Measurements from ENCODE around the gene ATG4C.
"Not testable (repeated sequence)": the region's sequence is repeated elsewhere in the genome, so short reads cannot be mapped to it uniquely, and the experiment has no call there.

The ATG4C gene

DNA sequence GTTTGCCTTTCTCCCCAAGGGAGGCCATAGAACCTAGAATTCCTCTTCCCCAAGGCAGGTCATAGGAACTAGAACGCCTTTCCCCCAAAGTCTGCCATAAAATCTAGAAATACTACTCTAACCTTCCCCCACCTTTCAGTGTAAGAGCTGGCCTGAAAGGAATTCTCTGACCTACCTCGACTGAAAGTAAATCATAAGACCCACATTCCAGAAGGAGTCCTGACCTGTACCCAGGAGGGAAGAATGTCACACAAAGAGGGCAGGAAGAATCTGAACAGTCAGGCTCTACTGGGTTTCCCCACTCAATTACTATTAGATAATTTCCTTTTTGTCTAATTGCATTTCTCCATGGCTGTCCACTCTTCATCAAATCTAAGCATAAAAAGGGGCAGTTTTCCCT is 5.7 kb upstream of the ATG4C start:
- no peak for DNase-seq

DNA sequence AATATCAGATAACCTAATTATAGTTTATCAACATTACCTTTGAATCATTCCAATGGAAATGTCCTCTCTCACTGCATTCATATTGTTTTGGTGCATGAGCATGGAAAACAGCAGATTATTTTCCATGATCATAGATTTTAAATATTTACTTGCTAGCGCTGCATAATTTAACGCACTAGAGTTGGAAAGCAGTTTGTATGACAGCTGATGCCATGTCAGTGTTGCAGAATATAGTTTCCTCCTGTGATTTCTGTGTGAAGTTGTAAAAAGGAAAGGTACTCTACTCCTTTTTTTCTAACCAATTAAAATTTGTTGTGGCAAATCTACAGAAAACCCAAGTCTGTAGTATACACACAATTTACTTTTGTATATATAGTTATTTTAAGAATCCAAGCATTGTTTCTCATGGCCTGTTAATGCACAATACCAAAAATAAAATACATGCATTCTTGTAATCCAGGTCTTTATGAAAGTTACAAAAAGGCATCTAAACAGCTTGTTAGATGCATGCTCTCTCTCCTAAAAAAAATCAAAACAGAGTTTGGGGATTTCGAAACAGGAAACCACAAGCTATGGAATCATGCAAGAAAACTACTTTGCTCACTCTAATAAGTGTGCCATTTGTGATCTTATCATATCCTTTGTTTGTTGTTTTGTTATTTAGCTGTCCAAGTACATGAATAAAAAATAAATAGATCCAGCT is 1.9 kb upstream of the ATG4C start:
- DNase-seq, result no peak

DNA sequence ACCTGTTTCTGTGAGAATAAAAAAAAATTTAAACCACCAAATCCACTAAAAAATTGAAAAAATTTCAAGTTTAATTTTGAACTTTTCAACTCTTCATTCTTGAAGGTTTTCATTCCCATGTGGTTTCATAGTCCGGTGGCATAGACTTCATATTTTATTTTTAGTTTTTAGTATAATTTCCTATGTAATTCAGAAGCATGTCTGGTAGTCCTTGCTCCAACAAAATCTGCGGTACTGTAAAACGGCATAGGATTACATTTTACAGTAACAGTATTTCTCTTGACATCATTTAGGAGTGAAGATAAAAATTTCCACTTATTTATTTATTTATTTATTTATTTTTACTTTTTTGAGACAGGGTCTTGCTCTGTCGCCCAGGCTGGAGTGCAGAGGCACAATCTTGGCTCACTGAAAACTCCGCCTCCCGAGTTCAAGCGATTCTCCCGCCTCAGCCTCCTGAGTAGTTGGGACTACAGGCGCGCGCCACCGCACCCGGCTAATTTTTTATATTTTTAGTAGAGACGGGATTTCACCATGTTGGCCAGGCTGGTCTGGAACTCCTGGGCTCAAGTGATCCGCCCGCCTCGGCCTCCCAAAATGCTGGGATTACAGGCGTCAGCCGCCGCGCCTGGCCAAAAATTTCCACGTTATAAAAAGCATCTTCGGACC is 1.3 kb upstream of the ATG4C start:
- DNase-seq, result not testable (repeated sequence)

GRCh38 chr1:62784509-62785365 is 805 bp downstream of the ATG4C start:
- no peak for DNase-seq

- no peak for DNase-seq
Observed at GRCh38 chr1:62790716-62791115, 6.8 kb downstream of the ATG4C start.

GRCh38 chr1:62794053-62794452 is 10.1 kb downstream of the ATG4C start:
- DNase-seq, result no peak

DNA sequence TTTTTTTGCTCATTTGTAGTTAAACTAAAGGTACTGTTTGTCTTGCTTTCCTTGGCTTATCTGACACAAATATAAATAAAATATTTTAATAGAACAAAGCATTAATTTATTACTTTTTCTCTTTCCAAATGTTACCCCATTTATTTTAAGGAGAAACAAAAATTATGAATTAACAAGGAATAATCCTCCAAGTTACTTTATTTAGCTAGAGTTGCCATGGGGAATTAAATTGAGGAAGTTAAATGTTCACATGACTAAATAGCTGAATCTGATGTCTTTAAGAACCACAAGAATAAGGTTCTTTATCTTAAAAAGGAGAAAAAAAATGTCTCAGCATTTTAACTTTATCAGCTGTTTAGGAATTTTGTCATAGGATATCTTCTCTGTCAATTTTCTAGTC is 12.3 kb downstream of the ATG4C start:
- no peak for DNase-seq

GRCh38 chr1:62799688-62800087 is 15.8 kb downstream of the ATG4C start:
- DNase-seq, result no peak

DNA sequence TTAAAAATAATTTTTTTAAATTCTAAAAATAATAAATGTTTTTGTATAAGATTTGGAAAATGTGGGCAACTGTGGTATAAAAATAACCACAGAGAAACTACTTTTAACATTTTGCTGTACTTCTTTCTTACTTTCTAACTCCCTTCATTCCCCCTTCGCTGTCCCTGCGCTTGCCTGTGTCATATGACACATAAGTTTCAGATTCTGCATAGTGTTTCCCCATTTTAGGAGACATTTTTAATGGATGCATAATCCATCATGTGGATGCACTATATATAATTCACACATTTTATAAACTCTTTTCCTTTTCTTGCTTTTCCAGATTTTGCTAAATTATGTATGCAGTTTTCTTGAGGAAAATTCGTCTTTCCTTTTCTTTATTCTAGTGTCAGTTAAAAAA is 16.3 kb downstream of the ATG4C start:
- DNase-seq, result no peak

- DNase-seq, result no peak
Observed at GRCh38 chr1:62800825-62801306, 16.9 kb downstream of the ATG4C start.

DNA sequence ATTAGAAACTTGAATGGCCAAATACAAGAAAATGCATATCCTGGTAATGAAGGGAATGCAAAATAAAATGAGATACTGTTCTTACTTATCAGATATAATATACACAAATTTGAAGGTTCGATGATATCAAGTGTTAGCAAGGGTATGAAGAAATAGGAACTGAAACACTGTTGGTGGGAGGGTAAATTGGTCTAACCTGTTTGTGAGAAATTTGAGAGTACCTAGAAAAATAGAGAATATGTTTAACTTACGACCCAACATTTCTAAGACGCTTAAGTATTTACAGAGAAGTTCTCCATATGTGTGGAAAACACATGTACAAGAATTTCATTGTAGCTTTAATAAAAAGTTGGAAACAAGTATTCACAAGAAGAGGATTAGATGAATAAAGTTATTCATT is 25.9 kb downstream of the ATG4C start:
- DNase-seq, result no peak

GRCh38 chr1:62810420-62811274 is 26.7 kb downstream of the ATG4C start:
- no peak for DNase-seq

GRCh38 chr1:62823556-62823955 is 39.6 kb downstream of the ATG4C start:
- no peak for DNase-seq

DNA sequence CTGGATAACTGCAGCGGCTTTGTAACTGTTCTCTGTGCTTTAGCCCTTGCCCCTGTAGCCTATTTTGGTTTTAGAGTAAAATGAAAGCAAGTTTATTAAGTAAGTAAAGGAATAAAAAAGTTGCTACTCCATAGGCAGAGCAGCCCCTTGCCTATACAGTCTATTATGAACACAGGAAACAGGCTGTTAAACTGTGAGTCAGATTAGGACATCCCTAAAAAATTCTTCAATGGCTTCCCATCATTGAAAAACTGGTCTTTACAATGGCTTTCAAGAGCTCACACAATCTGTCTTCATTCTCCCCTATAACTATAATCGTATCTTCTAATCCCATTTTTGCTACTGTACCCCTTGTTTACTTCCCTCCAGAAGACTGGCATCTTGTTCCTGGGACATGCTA is 43.0 kb downstream of the ATG4C start:
- no peak for DNase-seq

DNA sequence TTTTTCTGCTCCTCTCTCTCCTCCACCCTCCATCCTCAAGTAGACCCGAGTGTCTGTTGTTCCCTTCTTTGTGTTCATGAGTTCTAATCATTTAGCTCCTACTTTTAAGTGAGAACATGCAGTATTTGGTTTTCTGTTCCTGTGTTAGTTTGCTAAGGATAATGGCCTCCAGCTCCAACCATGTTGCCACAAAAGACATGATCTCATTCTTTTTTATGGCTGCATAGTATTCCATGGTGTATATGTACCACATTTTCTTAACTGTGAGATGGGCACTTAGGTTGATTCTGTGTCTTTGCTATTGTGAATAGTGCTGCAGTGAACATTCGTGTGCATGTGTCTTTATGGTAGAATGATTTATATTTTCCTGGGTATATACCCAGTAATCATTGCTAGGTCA is 43.9 kb downstream of the ATG4C start:
- not testable (repeated sequence) for DNase-seq

DNA sequence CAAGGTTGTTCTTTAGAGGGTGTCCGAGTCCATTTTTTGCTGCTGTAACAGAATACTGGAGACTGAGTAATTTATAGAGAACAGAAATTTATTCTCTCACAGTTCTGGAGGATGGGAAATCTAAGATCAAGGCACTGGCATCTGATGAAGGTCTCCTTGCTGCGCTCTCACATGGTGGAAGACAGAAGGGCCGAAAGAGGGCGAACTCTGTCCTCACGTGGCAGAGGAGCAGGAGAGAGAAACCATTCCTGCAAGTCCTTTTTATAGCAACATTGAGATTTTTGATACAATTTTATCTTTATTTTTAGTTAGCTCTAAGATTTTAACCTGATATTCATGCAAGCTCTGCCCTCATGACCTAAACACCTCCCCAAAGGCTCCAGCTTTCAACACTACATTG is 48.3 kb downstream of the ATG4C start:
- DNase-seq, result no peak

DNA sequence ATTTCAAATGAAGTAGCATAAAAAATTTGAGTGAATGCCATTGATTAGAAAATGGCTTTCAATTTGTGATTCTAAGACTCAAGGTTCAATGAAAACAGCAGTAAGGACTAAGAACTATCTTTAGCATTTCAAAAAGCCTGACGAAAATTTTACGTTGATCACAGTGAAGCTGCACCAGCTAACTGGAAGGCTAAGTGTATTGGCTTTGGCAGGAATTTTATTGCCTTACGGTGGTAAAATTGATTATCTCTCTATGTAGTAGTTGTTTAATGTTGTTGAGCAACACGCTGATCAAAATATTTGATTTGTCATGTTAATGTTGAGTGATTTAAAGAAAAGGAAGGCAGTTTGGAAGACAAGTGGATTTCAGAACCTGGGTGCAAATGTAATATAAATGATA is 49.6 kb downstream of the ATG4C start:
- no peak for DNase-seq

DNA sequence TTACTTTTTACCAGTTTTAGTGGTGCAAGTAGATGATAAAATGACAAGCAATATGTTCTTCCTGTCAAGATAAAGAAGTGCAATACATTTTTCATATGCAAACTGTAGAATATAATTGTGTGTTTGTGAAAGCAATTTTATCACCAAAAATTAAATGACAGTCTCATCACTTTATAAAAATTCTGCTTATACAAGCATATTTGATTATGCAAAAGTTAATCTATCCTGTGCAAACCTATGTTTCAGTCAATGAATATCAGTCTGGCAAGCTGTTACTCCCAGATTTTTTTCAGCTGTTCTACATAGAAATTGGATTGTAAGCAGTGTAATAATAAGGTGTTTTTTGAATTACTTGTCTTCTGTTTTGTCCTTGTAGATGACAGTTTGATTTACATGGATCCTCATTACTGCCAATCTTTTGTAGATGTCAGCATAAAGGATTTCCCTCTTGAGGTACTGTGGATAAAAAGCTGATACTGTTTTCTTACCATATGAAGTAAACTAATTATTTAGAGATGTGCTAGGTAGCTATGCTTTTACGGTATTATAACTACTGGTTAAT is 50.5 kb downstream of the ATG4C start:
- DNase-seq, result no peak

DNA sequence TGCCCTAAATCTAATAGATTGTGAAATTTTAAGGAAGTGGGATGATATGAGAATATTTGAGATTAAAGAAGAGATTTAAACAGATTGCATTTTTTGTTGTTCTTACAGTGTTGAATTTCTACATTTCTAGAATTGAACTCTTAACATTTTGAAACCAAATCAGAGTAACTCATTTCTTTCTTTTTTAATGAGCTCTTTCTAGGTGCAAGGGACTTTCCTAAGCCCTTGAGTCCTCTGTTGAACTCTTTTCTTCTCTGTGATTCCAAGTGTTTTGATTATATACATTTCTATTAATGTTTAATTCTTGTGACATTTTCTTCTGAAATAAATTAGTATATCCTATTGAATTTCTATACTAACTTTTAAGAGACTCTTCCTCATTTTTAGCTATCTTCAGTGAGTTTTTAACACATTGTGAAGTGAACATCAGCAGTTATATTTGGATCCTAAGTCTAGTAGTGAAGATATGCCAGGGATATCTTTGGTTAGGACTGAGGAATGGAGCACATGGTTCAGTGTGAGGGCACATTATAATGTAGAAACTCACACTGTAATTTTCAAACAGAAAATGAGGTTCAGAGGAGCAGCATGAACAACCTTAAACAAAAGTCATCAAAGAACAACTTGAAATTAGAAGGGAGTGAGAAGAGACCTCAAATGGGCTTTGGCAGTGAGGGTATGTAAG is 53.1 kb downstream of the ATG4C start:
- no peak for DNase-seq

GRCh38 chr1:62840555-62840954 is 56.6 kb downstream of the ATG4C start:
- no peak for DNase-seq

DNA sequence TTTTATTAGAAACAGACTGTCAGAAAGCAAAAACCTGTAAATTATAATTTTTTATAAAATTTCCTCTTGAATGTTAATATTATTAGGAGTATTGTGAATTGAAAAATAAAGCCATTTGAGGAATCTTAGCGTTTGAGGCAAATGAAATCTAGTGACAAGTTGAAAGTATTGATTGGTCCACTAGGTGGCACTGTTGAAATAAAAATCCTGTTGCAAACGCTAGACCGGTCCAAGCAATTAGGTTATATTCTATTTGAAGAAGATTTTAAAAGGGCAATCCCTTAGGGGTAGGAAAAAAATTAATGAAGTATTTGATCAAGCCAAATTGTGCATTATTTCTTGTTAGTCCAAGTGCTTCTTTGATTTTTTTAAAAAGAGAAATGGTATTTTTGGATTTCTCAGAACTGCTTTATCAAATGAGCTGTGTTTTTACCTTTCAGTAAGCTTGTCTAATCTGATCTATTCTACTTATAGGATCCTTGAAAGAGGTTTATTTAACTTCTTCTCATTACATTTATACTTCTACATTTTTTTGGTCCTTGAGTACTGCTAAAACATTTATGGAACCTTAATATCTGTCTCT is 57.7 kb downstream of the ATG4C start:
- no peak for DNase-seq
